ENCODE data around the gene RUNX1. TPM values are rescaled to one million over a fixed set of nuclear protein-coding genes. Genes with fewer than 3 reads are reported as not detected.
A peak's percentile ranks its signal among the peaks of the same experiment; 100 is the strongest.

RUNX1 gene
- total RNA-seq, 2 experiments from 2014 or later, result 50.6 to 55.8 TPM

GRCh38 chr21:34941162-34941561 lies 107.9 kb downstream of the RUNX1 start:
- H3K9me3 Mint-ChIP-seq, result no peaks in the 10 kb centered on the region
- no peak for DNase-seq
- intact Hi-C loops (cut with micrococcal nuclease), result no loop called here
- CTCF ChIA-PET, result no interaction called here
- POLR2A ChIA-PET, result no interaction called here
- no peak overlapping the region for H3K4me3 Mint-ChIP-seq
- no peak overlapping the region for H3K27ac Mint-ChIP-seq
- H3K4me1 Mint-ChIP-seq (ENCODE audit: low read depth), result peaks cover 95% of the 10 kb centered on the region
- H3K36me3 Mint-ChIP-seq, result no peaks in the 10 kb centered on the region
- H3K27me3 Mint-ChIP-seq, result no peaks in the 10 kb centered on the region

DNA sequence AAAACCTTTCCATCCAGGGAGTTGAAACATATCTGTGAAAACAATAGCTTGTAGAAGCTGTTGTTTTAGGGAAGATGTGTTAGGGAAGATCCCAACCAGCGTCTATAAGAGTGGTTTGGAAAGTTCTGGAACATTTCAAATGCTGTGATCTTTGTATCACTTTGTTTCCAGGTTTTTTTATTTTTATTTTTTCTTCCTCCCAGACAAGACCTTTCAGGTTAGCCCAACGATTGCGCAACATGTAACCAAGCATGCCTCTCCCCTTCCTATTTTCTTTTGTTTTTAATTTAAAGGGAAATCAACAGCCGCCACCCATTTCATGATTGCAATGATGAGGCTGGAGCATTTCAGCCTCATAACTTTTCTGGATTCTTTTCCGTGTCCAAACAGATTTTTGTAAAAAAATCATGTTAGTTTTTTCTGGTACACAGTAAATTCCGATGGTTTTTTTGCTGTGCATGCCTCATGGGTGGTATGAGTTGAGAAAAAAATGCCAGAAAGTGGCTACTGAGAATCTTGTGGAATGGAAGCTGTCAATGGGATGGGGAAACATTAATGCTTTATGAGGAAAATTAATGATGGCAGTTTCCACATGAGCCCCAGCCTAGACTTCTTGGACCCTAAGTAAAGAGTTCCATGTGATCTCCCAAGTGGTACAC lies 109.3 kb downstream of the RUNX1 start:
- Mint-ChIP-seq H3K4me3 (no peak overlapping the region), H3K27ac (no peak overlapping the region), H3K4me1 (ENCODE audit: low read depth) (peaks cover 95% of the 10 kb centered on the region), H3K36me3 (no peaks in the 10 kb centered on the region), H3K9me3 (no peaks in the 10 kb centered on the region), H3K27me3 (no peaks in the 10 kb centered on the region)
- no peak for DNase-seq
- intact Hi-C loops (cut with micrococcal nuclease), result no loop called here
- ChIA-PET CTCF (no interaction called here), POLR2A (no interaction called here)

- CTCF ChIA-PET, result interaction anchor here (1.2 kb wide), 1 partner anchor 49 kb away, joined by 3 read pairs; no protein-coding TSS in a partner anchor
- no peaks in the 10 kb centered on the region for H3K27me3 Mint-ChIP-seq
- intact Hi-C loops (cut with micrococcal nuclease), result no loop called here
- POLR2A ChIA-PET, result interaction anchor here (6.8 kb wide), 1 partner anchor 50 kb away, joined by 71 read pairs; no protein-coding TSS in a partner anchor
- no peaks in the 10 kb centered on the region for H3K36me3 Mint-ChIP-seq
- no peak overlapping the region for H3K4me3 Mint-ChIP-seq
- no peak for DNase-seq
- H3K9me3 Mint-ChIP-seq, result no peaks in the 10 kb centered on the region
- peak overlapping the region; percentile 24 for H3K27ac Mint-ChIP-seq
- H3K4me1 Mint-ChIP-seq (ENCODE audit: low read depth), result peaks cover 92% of the 10 kb centered on the region
Observed at GRCh38 chr21:34938089-34938764, 110.9 kb downstream of the RUNX1 start.

- H3K27ac Mint-ChIP-seq, result peak overlapping the region; percentile 97
Observed at GRCh38 chr21:34936883-34937563, 112.1 kb downstream of the RUNX1 start.

DNA sequence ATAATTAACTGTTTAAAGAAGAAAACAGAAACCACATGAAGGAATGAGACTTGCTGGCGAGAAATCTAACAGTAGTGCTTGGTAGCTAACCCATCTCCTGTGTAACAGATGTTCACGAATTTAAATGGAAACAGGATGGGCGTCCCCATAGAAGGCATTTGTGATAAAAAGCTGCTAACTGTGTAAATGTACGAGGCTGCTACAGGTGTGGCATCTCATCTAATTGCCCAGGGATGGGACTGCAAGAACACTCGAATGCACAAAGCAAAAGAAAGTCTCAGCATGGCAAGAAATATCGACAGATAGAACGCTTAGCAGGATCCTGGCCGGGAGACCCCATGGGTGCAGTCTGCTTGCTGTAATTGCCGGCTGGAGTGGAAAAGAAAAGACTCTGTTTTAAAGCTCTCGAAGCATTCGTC lies 112.7 kb downstream of the RUNX1 start:
- POLR2A ChIA-PET, result interaction anchor here (1.0 to 6.8 kb wide), 10 partner anchors 9 to 232 kb away, joined by 3 to 71 read pairs (median 6); no protein-coding TSS in a partner anchor
- no peak for DNase-seq
- Mint-ChIP-seq H3K4me3 (peak overlapping the region; percentile 66), H3K27ac (peak overlapping the region; percentile 97), H3K36me3 (no peaks in the 10 kb centered on the region), H3K9me3 (no peaks in the 10 kb centered on the region), H3K27me3 (no peaks in the 10 kb centered on the region), H3K4me1 (ENCODE audit: low read depth) (peaks cover 92% of the 10 kb centered on the region)
- intact Hi-C loops (cut with micrococcal nuclease), result no loop called here
- CTCF ChIA-PET, result interaction anchor here (2.3 to 4.7 kb wide), 2 partner anchors 47 to 111 kb away, joined by 8 to 27 read pairs; no protein-coding TSS in a partner anchor

More at GRCh38 chr21:34936883-34937563, 112.1 kb downstream of the RUNX1 start:
- ChIA-PET POLR2A (interaction anchor here (1.0 to 6.8 kb wide), 4 partner anchors 10 to 233 kb away, joined by 3 to 71 read pairs (median 6); no protein-coding TSS in a partner anchor), CTCF (interaction anchor here (1.2 kb wide), 1 partner anchor 47 kb away, joined by 3 read pairs; no protein-coding TSS in a partner anchor)
- peaks cover 91% of the 10 kb centered on the region for H3K4me1 Mint-ChIP-seq (ENCODE audit: low read depth)
- no peaks in the 10 kb centered on the region for H3K27me3 Mint-ChIP-seq
- peak overlapping the region; percentile 66 for H3K4me3 Mint-ChIP-seq
- intact Hi-C loops (cut with micrococcal nuclease), result no loop called here
- no peak for DNase-seq
- no peaks in the 10 kb centered on the region for H3K9me3 Mint-ChIP-seq
- no peaks in the 10 kb centered on the region for H3K36me3 Mint-ChIP-seq

DNA sequence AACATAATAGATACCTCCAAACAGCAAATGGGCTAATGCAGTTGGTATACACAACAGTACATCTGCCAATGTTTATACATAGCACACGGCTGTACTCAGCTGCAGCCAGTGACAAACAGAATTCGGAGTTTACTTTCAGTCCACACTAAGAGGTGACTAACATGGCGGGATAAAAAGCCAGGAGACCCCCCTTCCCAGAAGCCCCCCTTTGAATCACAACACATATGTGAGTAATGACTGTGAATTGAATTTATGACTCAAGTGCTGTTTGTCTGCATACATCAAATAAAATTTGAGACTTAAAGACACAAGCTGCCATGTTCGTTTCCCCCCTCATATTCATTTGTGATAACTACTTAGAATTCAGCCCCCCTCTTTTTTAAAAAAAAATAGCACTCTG lies 113.2 kb downstream of the RUNX1 start:
- peaks cover 89% of the 10 kb centered on the region for H3K4me1 Mint-ChIP-seq (ENCODE audit: low read depth)
- POLR2A ChIA-PET, result interaction anchor here (1.0 to 6.8 kb wide), 13 partner anchors 8 to 232 kb away, joined by 3 to 71 read pairs (median 6); no protein-coding TSS in a partner anchor
- CTCF ChIA-PET, result interaction anchor here (1.4 to 4.7 kb wide), 3 partner anchors 38 to 112 kb away, joined by 3 to 27 read pairs (median 8); no protein-coding TSS in a partner anchor
- peak overlapping the region; percentile 97 for H3K27ac Mint-ChIP-seq
- no peaks in the 10 kb centered on the region for H3K36me3 Mint-ChIP-seq
- H3K27me3 Mint-ChIP-seq, result no peaks in the 10 kb centered on the region
- peak overlapping the region; percentile 66 for H3K4me3 Mint-ChIP-seq
- no peaks in the 10 kb centered on the region for H3K9me3 Mint-ChIP-seq
- intact Hi-C loops (cut with micrococcal nuclease), result loop anchor here (1.0 to 2.0 kb wide), 4 partner anchors 31 to 113 kb away; partner anchors contain the start of gene RUNX1
- DNase-seq, result peak; percentile 40

DNA sequence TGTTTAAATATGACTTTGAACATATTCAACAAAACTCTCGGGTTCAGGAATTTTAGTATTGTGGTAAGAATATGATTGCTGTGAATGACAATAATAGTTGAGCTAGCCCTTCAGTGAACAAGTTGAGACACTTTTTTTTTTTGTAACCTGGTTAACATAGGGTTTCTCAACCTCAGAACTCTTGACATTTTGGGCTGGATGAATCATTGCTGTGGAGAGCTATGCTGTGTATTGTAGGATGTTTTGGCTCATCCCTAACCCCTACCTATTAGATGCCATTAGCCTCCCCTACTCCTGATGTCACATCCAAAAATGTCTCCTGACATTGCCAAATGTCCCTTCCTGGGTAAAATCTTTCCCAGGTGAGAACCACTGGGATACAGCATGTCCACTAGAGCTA lies 113.7 kb downstream of the RUNX1 start:
- Mint-ChIP-seq H3K36me3 (no peaks in the 10 kb centered on the region), H3K27me3 (no peaks in the 10 kb centered on the region), H3K27ac (peak overlapping the region; percentile 97), H3K4me3 (peak overlapping the region; percentile 66), H3K4me1 (ENCODE audit: low read depth) (peaks cover 89% of the 10 kb centered on the region), H3K9me3 (no peaks in the 10 kb centered on the region)
- intact Hi-C loops (cut with micrococcal nuclease), result loop anchor here (1.0 to 2.0 kb wide), 4 partner anchors 32 to 113 kb away; partner anchors contain the start of gene RUNX1
- no peak for DNase-seq
- CTCF ChIA-PET, result interaction anchor here (0.7 to 4.7 kb wide), 5 partner anchors 11 to 112 kb away, joined by 3 to 27 read pairs (median 8); no protein-coding TSS in a partner anchor
- POLR2A ChIA-PET, result interaction anchor here (0.6 to 6.8 kb wide), 12 partner anchors 11 to 111 kb away, joined by 3 to 71 read pairs (median 6); no protein-coding TSS in a partner anchor

DNA sequence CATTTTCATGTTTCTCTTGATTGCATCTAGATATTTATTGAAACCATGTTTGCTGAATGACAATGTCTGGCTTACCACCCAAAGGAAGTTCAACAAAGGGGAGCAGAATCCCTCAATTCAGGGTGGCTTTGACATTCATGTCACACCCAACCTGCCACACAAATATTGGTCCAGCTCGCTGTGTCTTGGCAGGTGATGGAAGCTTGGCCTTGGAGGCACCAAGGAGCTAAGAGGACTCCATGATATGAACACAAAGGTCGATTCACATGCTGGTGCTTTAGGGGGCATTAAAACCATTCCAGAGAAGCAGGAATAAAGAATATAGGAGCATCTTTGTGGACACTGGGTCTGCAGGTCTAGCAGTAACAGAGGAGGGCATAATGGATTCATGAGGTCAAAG lies 114.8 kb downstream of the RUNX1 start:
- H3K27me3 Mint-ChIP-seq, result no peaks in the 10 kb centered on the region
- peaks cover 83% of the 10 kb centered on the region for H3K4me1 Mint-ChIP-seq (ENCODE audit: low read depth)
- no peaks in the 10 kb centered on the region for H3K36me3 Mint-ChIP-seq
- peak overlapping the region; percentile 97 for H3K27ac Mint-ChIP-seq
- peak overlapping the region; percentile 77 for H3K4me3 Mint-ChIP-seq
- H3K9me3 Mint-ChIP-seq, result no peaks in the 10 kb centered on the region
- ChIA-PET POLR2A (interaction anchor here (0.7 to 6.8 kb wide), 14 partner anchors 12 to 204 kb away, joined by 3 to 71 read pairs (median 6); no protein-coding TSS in a partner anchor), CTCF (interaction anchor here (0.7 to 4.7 kb wide), 12 partner anchors 9 to 113 kb away, joined by 3 to 27 read pairs (median 6); no protein-coding TSS in a partner anchor)
- no peak for DNase-seq
- intact Hi-C loops (cut with micrococcal nuclease), result loop anchor here (1.0 to 2.0 kb wide), 4 partner anchors 9 to 114 kb away; partner anchors contain the start of gene RUNX1

GRCh38 chr21:34933609-34934335 lies 115.3 kb downstream of the RUNX1 start:
- ChIA-PET POLR2A (interaction anchor here (0.7 to 6.8 kb wide), 16 partner anchors 13 to 205 kb away, joined by 3 to 71 read pairs (median 6); no protein-coding TSS in a partner anchor), CTCF (interaction anchor here (0.7 to 4.7 kb wide), 9 partner anchors 10 to 107 kb away, joined by 3 to 27 read pairs (median 6); no protein-coding TSS in a partner anchor)
- intact Hi-C loops (cut with micrococcal nuclease), result loop anchor here (1.0 to 2.0 kb wide), 4 partner anchors 10 to 115 kb away; partner anchors contain the start of gene RUNX1
- Mint-ChIP-seq H3K4me3 (peak overlapping the region; percentile 77), H3K4me1 (ENCODE audit: low read depth) (peaks cover 83% of the 10 kb centered on the region), H3K27me3 (no peaks in the 10 kb centered on the region), H3K27ac (peak overlapping the region; percentile 97), H3K36me3 (no peaks in the 10 kb centered on the region), H3K9me3 (no peaks in the 10 kb centered on the region)
- peak; percentile 43 for DNase-seq

GRCh38 chr21:34932233-34932632 lies 116.9 kb downstream of the RUNX1 start:
- H3K27ac Mint-ChIP-seq, result peak overlapping the region; percentile 97
- intact Hi-C loops (cut with micrococcal nuclease), result no loop called here
- no peak for DNase-seq
- H3K4me1 Mint-ChIP-seq (ENCODE audit: low read depth), result peaks cover 79% of the 10 kb centered on the region
- ChIA-PET POLR2A (interaction anchor here (0.7 to 6.8 kb wide), 5 partner anchors 14 to 116 kb away, joined by 3 to 71 read pairs (median 3); no protein-coding TSS in a partner anchor), CTCF (interaction anchor here (0.6 to 4.7 kb wide), 4 partner anchors 14 to 83 kb away, joined by 3 to 27 read pairs (median 5); no protein-coding TSS in a partner anchor)
- H3K9me3 Mint-ChIP-seq, result no peaks in the 10 kb centered on the region
- H3K27me3 Mint-ChIP-seq, result no peaks in the 10 kb centered on the region
- H3K36me3 Mint-ChIP-seq, result no peaks in the 10 kb centered on the region
- H3K4me3 Mint-ChIP-seq, result no peak overlapping the region

DNA sequence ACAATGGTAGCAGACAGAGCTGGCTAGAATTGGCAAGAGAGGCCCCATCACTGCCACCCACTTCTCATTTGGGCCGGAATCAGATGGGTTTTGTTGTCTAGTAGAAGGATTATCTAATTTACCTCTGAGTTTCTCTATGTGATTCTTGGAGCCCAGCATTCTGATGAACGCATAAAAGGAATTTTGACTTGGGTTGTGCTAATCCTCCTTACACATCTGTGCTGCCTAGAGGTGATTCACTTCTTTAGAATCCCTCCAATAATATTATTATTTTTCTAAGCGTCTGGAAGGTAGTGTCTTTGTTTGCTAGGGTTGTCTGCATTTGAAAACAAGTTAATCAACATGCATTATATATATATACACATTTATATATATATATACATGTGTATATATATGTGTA lies 118.1 kb downstream of the RUNX1 start:
- H3K27ac Mint-ChIP-seq, result no peak overlapping the region
- no peaks in the 10 kb centered on the region for H3K9me3 Mint-ChIP-seq
- H3K27me3 Mint-ChIP-seq, result no peaks in the 10 kb centered on the region
- intact Hi-C loops (cut with micrococcal nuclease), result no loop called here
- ChIA-PET POLR2A (no interaction called here), CTCF (no interaction called here)
- peaks cover 2% of the 10 kb centered on the region for H3K36me3 Mint-ChIP-seq
- peaks cover 77% of the 10 kb centered on the region for H3K4me1 Mint-ChIP-seq (ENCODE audit: low read depth)
- no peak overlapping the region for H3K4me3 Mint-ChIP-seq
- no peak for DNase-seq
